HG03558 (cell line): ENCODE data around the gene BICD1.

Experiments
- ATAC-seq: cut with Tn5 transposase; IDR thresholded peaks from one replicate; pipeline ENCODE4 v1.9.1; 2021; ENCODE audit warnings: moderate number of reproducible peaks; ENCODE audit not compliant: unreplicated experiment; ENCODE audit errors: extremely low read depth

BICD1 gene

DNA sequence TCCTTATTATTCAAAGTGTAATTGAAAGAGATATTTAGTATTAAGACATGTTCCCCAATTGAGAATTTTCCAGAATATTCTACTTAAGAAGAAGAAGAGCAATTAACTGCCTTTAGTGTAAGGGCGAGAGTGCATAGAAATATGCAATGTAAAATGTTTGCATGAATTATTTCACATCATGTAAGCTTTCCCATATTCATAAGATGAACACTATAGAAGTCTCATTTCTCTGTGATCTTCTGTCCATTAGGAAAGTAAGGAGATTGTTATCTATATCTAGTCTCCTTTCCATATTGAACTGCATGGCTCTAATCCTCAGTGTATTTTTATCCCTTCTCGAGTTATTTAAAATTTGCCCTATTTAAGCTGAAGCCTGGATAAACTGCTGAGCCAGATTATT is 275.6 kb downstream of the BICD1 start:
- ATAC-seq: no peak

DNA sequence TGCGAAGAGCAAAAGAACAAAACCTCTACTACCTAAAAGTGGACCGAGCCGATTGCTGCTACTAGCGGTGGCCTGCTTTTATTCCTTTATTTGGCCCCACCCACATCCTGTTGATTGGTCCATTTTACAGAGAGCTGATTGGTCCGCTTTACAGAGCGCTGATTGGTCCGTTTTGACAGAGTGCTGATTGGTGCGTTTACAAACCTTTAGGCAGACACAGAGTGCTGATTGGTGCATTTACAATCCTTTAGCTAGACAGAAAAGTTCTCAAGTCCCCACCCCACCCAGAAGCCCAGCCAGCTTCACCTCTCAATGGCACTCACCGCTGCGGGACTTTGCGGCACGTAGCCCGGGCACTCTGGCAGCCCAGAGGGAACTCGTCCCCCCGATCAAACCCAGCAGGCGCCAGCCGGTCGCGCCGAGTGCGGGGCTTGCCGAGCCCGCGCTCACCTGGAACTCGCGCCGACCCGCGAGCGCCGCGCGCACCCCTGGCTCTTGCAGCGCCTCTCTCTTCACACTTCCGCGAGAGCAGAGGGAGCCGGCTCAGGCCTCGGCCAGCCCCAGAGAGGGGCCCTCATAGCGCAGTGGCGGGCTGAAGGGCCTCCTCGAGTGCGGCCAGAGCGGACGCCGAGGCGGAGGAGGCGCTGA is 284.0 kb downstream of the BICD1 start:
- ATAC-seq: no peak

DNA sequence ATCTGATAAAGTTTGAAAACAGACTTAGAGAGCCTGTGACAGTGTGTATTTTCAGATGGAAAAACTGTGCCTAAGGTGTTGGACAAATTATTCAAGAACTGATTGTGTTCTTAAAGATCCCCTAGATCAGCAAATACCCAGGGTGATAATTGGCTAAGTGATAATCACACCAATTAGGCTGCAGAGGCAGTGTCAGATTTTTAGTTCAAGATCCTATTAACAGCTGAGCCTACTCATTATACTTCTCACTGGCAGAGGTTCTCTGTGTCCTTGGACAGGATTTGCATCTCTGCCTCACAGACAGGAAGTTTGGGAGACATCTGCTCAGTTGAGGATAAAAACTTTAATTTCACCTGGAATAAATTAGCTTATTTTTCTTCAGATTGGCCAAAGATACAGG is 288.4 kb downstream of the BICD1 start:
- no peak for ATAC-seq

DNA sequence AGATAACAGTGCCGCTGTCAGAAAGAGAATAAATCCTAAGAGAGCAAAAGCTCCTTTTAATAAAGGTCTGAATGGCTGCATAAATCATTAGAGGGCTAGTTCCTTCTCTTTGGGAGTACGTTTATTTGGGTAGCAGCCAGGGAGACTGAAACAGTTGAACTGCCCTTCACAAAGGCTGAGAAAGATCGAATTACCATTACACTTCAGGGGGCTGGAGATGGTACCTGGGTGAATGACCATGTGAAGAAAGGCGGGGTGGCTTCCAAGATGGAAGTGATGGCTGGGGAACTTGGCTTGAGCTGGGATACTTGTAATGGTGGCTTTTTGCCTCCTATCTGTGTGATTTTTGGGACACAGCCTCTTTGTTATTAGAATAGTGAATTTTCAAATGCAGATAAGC is 291.0 kb downstream of the BICD1 start:
- no peak for ATAC-seq

DNA sequence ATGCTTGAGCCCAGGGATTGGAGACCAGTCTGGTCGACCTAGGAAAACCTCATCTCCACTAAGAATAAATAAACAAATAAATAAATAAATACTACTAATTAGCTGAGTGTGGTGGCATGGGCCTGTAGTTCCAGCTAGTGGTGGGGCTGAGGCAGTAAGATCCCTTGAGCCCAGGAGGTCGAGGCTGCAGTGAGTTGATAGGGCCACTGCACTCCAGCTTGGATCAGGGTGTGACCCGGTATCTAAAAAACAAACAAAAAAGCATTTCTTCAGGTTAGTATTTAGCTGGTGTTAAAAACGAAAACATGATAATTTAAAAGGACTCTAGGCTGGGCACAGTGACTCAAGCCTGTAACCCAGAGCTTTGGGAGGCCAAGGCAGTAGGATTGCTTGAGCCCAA is 291.5 kb downstream of the BICD1 start:
- ATAC-seq: no peak

DNA sequence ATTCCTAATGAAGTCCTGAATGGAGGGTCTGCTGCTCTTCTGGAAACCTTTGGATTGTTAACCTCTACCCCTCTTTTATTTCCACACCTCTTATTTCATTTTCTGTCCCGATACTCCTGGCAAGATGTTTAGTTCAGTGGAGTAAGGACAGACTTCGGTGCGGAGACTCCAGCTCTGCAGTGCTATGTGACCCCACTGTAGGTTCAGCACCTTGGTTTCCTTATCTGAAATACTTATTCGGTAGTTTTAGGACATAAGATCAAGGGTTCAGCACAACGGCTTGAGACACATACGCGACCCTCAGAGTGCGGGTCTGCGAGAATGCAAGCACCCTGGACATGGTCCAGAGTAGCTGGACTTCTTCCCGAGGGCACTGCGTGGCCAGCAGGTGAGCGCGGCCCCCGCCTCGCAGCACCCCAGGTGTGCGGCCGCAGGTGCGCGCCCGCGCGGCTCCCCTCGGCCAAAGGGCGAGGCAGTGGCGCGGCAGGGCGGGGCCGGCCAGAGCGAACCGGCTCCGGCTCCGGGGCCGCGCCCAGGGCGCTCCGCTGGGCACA is 292.2 kb downstream of the BICD1 start:
- no peak for ATAC-seq

DNA sequence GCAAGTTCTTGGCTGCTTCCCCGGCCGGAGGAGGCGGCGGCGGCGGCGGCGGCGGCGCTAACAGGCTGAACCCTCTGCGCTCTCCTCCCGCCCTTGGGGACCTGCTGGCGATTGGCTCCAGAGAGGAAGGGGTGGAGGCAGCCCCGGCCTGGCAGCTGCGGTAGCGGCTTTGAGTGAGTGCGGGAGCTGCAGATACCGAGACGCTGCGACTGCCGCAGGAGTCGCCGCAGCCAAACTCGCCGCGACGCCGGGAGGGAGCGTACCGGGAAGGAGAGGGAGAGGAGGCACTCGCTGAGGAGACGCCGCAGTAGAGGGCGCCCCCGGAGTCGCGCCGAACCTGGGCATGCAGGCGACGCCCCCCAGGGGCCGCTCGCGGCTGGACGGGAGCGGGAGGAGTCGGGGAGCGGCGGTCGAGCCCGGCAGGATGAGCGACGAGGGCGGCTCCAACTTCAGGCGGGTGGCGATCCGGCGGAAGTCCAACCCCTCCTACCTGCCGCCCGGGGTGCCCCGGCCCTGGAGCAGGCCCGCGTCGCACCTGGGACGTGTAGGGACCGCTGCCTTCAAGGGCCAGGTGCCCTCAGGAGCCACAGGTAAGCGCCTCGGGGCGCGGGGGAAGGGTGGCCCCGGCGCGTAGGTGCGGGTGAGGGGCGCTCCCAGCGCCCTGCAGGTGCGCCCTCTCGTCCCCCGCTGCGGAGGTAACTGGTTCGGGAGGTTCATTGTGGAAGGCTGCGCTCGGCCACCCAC is 292.9 kb downstream of the BICD1 start, which contains the start of gene FGD4:
TSS of gene FGD4 (plus strand) at position 189 of the 744 bp plus-strand sequence.
- ATAC-seq: peak; percentile 54

DNA sequence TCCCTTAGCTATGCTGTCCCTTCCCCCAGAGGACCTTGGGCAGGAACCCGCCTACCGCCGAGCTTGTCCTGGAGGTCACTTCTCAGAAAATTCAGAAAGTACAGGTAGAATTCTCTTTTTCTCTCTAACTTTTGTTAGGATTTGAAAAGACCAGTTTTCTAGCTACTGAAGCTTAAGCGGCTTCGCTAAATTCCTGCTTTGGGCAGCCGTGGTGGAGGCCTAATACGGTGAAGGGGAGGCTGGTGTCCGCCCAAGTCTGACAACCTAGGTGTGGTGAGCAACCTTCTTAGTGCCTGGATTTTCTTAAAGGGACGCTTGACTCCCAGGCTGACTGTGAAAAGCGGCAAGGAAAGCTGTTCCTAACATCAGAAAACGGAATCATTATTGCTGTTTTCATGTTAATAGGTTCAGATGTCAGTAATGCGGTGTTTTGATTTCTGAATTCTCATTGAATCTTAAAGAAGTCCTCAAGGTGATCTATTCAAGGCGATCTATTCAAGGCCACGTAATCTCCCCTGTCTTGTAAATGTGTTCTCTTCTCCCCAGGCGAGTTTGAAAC is 293.5 kb downstream of the BICD1 start:
- ATAC-seq: no peak

DNA sequence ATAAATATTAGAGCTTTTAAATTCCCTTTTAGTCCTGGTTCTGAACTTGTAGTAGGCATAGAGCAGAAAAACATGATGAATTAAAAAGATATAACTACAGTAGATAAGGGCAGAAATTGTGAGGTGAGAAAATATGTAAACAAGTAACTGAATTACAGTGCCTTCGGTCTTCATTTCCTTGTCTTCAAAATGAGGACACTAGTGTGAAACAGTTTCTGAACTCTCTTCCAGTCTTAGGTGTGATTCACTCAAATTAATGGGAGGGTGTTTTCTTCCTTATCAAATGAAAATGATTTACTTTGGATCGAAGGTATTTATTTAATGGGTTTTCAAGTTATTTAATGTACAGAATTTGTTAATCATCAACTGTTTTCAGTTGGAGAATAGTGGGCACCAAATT is 294.2 kb downstream of the BICD1 start:
- no peak for ATAC-seq

DNA sequence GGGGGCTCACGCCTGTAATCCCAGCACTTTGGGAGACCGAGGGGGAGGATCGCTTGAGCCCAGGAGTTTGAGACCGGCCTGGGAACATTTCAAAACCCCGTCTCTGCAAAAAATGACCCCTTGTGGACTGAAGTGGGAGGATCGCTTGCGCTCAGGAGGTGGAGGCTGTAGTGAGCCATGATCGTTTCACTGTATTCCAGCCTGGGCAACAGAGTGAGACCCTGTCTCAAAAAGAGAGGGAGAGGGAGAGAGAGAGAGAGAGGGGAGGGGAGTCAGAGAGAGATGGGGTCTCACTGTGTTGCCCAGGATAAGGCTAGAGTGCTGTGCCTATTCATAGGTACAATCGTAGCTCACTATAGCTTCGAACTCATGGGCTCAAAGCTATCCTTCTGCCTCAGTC is 295.5 kb downstream of the BICD1 start:
- no peak for ATAC-seq

DNA sequence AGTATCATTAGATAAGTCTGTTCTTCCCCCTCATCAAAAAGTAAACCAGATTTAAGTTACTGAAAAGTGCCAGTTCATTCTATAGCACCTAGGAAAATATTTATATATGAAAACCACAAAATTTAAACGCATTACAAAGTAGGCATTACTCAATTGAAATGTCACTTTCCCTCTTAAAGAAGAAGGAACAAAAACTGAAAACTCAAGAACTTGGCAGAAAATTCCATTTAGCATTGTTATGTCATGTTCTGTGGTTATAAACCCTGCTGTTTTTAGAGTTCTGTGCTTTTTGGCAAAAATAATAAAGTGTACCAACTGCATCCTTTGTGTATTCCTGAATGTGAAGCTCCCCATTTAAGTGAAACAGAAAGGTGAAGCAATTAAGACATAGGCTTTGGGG is 296.3 kb downstream of the BICD1 start:
- no peak for ATAC-seq

DNA sequence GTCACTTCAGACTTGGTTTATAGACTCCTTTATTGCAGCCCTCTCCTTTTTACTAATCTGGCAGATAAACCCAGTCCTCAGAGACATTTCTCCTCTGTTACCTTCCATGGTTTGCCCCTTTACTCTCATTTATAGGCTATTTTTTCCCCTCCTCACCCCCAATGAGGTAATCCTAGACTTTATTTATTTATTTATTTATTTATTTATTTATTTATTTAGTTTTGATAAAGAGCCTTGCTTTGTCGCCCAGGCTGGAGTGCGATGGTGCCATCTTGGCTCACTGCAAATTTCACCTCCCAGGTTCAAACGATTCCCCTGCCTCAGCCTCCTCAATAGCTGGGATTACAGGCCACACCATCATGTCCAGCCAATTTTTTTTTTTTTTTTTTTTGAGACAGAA is 301.1 kb downstream of the BICD1 start:
- no peak for ATAC-seq

DNA sequence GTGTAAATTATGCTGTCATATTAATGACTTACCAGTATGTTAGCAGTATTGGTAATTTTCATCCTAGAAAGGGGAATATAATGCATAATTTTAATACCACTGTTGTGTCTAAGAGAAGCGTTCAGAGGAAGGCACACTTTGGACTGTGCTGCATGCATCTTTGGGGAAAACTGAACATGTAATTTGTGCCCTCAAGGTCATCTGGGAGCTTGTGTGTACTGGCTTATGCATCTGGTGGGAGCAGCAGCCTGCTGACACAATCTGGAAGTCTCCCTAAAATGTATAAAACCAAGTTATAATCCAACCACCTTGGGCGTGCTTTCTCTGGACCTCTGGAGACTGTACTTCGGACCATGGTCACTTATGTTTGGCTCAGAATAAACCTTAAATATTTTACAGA is 306.8 kb downstream of the BICD1 start:
- no peak for ATAC-seq

DNA sequence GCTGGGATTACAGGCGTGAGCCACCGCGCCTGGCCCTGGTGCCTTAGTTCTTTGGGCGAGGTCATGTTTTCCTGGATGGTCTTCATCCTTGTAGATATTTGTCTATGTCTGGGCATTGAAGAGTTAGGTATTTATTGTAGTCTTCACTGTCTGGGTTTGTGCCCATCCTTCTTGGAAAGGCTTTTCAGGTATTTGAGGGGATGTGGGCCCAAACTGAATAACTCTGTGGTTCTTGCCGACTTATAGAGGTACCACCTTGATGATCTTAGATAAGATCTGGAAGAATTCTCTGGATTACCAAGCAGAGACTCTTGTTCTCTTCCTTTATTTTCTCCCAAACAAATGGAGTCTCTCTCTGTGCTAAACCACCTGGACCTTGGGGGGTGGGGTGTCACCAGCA is 311.6 kb downstream of the BICD1 start:
- no peak for ATAC-seq

DNA sequence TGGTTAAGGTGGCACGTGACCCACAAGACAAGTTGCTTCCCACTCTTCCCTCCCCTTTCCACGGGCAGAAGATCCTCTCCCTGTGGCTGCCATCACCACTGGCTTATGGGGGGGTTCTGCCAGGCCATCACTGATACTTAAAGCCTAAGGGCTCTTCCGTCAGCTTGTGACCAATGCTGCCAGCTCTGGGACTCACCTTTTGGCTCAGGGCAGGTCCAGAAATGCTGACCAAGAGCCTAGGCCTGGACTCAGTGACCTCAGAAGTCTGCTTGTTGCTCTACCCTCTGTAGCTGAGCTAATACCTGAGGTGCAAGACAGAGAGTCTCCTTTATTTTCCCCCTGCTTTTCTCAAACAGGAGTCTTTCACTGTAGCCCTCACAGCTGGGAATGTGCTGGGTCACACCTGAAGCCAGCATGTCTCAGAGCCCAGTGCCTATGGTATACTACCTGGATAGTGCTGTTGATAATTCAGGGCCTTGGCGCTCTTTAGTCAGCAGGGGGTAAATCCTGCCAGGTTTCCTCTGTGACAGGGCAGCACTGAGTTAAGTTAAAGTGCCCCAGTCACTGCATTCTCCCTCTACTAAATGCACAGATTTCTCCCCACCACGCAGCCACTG is 312.4 kb downstream of the BICD1 start:
- ATAC-seq: no peak

DNA sequence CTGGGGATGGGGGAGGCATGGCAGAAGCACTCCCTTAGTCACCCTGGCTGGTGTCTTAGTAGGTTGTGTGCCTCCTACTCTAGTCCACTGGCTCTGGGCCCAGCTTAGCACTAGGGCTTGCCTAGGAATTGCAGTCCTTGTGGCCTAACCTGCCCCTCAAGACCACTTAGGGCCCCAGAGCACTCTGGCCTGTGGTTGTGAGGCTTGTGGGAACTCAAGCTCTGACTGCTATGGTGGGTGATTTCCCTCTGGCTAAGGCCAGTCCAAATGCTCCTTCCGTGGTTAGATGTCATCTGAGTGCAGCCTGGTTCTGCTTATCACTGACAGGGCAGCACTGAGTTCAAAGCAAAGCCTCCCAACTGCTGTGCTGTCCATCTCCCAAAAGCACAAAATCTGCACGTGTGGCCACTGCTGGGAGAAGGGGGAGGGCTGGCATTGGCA is 312.9 kb downstream of the BICD1 start:
- ATAC-seq: no peak

DNA sequence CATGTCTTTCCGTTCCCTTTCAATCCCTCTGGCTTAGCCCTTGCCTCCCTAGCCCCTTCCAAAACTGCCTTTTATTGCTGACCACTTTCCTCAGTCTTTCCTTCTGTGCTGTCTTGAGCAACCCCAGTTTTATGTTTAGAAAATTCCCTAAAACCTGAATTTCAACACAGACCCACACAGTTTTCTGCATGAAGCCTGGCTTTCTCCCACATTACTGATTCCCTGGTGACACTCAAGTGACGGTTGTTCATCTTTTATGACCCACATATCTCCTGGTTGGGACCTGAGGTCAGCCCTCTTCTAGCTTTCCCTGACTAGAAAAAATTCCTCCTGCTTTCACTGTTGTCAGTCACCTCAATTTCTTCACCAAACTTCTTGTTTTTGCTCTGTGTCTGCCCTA is 313.7 kb downstream of the BICD1 start:
- no peak for ATAC-seq

DNA sequence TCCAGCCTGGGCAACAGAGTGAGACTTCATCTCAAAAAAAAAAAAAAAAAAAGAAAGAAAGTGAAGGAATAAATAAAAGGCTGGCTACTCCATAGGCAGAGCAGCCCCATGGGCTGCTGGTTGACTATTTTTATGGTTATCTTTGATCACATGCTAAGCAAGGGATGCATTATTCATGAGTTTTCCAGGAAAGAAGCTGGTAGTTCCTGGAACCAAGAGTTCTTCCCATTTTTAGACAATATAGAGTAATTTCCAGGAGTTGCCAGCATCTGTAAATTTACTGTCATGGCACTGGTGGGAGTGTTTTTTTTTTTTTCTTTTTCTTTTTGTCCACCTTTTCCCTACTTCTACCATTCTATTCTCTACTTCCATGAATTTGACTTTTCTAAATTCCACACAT is 316.9 kb downstream of the BICD1 start:
- no peak for ATAC-seq

DNA sequence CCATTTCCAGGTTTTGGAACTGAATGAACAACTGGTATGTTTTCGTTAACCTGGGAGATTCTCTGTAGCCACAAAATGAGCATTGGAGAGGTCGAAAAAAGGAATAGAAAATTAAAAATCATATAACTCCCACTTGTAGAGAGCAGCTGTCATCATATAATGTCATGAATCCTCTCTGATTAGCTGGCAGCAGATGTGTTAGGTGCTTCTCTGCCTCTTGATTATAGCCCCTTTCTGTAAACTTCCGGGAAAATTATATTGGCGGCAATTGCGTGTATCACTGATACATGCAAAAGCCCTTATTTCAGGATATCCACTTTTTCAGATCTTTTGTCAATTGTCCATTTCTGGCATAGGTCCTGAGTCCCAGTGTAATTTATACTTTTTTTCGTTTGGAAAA is 324.4 kb downstream of the BICD1 start:
- no peak for ATAC-seq
